ENCODE results near the gene BCAS1.

GRCh38 chr20:54105653-54106052 lies 35.3 kb upstream of the BCAS1 start:
- TF ChIP-seq CTCF (IDR thresholded peaks at IDR 0.05) = no peak
- TF ChIP-seq POLR2A (IDR thresholded peaks at IDR 0.05) = no peak

Measured in adrenal gland (tissue), 5 donors.